Stimulated activated CD8-positive, alpha-beta memory T cell treated with anti-CD3 and anti-CD28 coated beads, Interleukin-12 subunit alpha, Interleukin-12 subunit beta, amount 100 ng/mL, for 4 hours (primary cell): Measurements from ENCODE around the gene TMEM184A.
A peak's percentile ranks its signal among the peaks of the same experiment; 100 is the strongest.

Experiments used
- DNase-seq: peaks from one replicate; pipeline ENCODE4 v3.0.0-alpha.2; 2020; ENCODE audit warnings: low read depth

TMEM184A gene

DNA sequence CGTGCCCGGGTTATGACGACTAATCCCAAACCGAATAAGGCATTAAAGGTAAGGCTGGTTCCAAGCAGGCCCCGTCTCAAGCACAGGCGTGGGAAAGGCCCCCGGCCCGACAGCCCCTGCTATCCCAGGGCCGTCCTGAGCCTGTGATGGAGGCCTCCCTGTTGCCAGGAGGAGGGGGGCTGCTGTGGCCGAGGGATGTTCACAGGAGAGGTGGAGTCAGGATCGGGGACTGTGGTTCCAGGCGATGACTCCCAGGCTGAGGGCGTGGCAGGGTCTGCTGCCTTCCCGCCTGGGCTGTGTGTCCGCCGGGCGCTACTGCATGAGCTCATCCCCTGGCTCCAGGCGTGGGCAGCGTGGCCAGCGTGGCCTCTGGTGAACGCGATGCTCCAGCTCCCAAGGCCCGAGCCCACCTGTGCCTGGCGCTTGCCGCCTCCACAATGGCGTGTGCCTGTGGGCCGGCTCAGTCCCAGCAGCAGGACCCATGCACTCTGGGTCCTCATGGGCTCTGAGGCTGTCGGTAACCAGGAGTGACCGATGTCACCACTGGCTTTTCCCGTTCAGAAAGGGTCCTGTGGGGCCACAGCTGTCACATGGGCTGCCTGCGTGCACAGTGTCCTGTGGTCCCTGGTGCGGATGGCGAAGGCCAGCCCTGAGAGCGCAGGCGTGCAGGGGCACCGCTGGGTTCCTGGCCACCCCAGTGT is 16.7 kb downstream of the TMEM184A start:
- DNase-seq = no peak

DNA sequence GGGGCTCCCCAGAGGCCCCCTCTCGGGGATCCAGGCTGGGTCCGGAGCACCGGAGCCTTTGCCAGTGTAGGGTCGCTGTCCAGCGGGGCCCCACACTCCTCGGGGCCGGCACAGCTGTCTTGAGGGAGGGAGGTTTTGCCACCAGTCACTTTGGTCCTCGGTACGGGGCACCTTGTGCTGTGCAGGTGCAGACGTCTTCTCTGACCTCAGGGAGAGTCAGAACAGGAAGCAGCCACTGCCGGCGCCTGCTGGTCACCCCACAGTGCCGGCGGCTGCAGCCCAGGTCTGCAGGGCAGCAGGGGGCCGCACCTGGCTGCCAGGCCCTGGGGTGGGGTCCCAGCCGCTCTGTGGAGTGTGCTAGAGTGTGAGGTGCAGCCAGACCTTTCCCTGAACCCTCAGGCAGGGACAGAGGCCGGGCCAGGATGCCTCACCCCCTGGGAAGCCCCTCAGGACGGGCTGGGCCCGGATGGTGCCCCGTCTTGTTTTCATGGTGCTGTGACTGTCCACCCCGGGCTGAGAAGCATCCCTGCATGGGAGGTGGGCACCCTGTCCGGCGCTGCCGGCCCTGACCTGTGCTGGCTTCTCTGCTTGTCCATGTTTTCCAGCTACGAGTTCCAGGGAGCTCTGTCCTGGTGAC is 17.3 kb downstream of the TMEM184A start:
- no peak for DNase-seq

DNA sequence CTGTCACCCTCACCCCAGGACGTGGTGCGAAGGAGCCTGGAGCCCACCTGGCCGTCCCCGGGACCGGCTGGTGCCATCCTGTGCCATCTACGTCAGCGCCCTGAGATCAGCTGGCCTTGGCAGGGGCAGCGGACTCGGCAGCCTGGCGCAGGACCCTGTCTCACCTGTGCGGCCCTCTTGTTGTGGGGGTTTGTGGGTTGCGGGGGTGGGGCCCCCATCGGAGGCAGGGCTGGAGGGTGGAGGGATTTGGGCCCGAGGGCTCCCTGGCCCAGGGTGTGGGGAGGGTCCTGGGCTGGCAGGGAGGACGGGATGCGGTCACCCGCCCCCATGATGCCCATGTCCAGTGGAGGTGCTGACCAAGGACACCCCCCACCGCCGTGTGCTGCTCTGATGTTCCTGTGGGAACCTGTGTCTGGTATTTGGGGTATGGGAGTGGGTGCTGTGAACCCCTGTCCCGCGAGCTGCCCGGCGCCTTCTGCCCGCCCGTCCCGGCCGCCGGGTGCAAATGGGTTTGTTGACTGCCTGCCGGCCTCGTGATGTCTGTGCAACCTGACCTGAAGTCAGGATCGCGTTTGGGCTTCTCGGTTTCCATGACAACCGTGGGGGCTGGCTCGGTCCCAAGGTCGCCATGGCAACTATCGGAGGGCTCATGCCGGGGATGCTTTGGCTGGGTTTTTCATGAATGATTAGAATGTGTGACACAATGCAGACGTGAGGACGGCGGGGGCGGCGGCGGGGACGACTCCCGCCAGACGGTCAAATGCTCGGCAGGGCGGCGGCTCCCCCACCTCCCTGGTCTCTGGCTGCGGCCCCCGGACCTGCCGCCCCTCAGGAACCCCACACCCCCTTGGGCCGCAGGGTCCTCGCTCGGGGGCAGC is 18.2 kb downstream of the TMEM184A start:
- no peak for DNase-seq

DNA sequence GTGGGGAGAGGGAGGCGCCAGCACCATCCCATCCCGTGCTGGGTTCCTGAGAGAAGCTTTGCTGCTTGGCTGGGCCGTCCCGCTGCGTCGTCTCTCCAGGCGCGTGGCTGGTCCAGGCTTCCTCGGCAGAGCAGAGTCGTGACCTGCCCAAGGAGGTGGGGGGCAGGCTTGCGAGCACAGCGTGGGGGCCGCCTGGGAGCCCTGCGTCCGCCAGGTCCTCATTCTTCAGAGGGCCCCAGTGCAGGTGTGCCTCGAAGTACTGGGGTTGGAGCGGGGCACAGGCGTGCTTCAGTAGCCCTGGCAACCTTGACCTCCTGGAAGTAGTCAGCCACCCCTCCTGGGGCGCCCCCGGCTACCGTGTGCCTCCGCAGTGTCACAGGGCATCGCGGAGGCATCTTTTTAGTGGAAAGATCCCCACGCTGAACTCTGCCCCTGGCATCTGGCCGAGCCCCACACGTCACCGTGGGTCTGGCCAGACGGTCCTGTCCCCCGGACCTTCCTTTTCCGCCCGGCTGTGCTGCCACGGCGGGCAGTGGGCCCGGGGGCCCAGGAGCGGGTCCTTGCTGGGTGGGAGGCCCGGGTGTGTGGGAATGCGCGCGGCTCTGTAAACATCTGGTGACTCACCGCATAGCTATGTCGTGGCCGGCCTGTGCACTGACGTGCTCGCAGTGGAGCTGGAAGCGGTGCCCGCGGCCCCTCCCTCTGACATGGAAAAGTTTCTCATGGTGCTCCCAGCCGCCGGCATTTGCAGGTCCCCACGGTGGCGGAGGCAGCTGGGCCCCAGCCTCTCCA is 19.1 kb downstream of the TMEM184A start:
- no peak for DNase-seq

DNA sequence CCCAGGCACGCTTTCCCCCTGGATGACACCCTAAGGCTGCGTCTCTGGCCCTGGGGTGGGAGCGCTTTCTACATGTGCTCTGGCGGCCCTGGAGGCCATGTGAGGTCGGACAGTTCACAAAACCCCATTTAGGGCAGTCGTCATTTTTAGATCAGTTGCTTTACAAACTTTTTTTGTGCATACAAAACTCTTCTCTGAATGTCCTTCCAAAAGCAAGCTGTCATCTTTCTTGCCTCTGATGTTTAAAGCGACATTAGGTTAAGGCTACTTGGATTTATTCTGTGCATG is 19.6 kb downstream of the TMEM184A start:
- no peak for DNase-seq

DNA sequence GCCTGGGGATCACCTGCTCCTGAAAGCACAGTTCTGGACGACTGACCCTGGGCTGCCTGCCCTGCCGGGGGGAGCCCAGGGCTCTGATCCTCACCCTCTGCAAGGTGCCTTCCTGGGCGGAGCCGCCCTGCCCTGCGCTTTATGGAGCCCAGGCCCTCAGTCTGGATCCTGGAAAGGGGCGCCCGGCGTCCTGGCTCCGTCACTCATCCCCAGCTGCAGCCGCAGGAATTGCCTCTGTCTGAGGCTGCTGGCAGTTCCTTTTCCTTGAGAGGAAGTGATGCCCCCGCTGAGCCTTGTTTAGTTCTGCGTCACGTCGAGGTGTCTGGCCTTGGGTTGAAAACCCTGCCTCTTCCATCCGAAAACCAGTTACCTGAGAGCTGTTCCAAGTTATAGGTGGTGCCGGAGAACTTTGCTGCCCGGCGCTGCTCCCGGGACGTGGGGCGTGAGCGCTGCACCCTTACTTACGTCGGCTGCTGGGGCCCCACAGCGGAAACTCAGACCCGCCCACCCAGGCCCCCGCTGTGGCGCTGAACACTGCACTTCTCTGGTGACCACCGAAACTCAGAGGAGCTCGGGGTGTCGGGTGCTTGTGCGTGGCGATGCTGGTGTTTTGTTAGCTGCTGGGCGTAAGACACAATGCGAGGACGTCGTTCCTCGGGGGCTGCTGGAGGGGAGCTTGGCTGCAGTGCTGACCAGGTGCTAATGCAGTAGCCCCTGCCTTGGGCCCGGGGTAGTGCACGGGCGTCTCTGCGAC is 20.1 kb downstream of the TMEM184A start:
- DNase-seq = no peak

DNA sequence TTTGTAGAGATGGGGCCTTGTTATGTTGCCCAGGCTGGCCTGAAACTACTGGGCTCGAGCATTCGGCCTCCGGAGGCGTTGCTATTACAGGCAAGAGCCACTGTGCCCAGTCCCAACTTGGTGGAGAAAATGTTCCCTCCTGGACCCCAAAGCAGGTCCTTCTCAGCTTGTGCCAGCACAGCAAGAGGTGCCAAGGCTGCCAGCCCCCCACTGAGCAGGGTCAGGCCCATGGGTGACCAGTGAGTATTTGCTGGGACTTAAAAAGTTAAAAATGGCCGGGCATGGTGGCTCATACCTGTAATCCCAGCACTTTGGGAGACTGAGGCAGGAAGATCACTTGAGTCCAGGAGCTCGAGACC is 20.9 kb downstream of the TMEM184A start:
- DNase-seq = no peak

DNA sequence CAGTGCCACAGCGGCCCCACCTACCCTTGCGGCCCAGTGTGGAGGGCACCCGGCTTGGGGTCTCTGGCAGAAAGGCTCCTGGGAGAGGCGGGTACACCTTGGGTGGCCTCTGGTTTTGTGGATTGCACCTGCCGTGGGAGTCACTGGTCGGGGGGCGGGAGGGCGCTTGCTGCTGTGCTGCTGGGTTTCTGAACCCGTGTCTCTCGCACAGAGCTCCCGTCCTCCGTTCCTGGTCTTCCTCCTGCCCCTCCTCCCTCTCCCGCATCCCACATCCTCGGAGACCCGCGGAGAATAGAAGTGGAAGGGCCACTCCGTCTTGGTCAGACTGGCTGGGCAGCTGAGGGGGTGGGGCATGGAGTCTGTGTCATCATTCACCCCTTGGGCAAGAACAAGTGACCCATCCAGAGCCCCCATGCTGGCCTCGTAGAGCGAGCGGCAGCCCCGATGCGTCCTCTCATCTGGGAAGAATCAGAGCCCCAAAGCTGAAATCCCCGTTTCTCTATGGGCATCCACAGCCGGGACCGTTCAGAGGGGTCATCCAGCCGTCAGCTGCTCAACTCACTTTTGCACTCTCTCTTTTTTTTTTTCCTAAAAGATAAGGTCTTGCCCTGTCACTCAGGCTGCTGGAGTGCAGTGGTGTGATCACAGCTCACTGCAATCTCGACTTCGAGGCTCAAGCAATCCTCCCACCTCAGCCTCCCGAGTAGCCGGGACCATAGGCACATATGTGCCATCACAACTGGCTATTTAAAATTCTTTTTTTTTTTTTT is 21.5 kb downstream of the TMEM184A start:
- no peak for DNase-seq

DNA sequence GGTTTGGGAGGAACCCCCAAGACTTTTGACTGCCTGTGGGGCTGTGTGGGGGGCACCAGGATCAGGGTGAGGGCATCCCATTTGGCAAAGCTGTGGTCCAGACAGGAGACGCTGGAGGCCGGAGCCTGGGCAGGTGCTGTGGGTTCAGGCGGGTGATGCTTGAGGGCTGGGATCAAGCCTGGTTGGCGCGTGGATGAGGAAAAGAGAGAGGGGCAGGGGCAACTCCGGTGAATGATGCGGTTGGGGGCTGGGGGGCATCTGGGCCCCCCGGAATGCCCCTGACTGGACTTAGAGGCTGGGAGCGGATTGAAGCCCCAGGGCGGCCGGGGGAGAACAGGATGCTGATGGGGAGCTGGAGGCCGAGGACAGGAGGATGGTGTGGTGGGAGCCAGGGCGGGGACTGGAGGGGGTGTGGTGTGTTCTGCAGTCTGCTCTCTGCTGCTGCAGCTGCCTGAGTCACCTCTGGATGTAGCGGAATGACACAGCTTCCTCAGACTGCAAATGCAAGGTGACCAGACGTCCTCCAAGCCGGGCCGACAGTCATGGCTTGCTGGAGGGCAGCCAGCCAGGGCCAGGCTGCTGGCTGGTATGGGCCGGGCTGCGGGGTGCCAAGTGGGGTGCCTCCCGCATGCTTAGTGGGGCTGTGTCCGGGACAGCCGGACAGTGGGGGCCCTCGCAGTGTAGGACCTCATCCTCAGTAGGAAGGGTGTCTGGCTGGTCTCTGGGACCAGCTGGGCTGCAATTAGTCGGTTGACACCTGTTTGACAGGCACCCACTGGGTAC is 22.3 kb downstream of the TMEM184A start:
- DNase-seq = no peak

DNA sequence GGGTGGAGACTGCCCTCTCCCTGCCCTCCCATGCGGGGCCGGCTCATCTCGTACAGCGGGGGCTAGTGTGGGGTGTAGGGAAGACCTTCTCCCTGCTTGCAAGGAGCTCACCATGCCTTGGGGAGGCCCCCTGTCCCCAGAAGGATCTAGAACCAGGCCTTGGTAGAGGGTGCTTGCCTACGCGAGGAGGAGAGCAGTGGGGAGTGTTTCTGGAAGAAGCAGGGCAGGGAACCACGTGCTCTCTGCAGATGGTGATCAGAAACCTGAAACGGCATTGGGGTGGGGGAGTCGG is 22.8 kb downstream of the TMEM184A start:
- DNase-seq = no peak

DNA sequence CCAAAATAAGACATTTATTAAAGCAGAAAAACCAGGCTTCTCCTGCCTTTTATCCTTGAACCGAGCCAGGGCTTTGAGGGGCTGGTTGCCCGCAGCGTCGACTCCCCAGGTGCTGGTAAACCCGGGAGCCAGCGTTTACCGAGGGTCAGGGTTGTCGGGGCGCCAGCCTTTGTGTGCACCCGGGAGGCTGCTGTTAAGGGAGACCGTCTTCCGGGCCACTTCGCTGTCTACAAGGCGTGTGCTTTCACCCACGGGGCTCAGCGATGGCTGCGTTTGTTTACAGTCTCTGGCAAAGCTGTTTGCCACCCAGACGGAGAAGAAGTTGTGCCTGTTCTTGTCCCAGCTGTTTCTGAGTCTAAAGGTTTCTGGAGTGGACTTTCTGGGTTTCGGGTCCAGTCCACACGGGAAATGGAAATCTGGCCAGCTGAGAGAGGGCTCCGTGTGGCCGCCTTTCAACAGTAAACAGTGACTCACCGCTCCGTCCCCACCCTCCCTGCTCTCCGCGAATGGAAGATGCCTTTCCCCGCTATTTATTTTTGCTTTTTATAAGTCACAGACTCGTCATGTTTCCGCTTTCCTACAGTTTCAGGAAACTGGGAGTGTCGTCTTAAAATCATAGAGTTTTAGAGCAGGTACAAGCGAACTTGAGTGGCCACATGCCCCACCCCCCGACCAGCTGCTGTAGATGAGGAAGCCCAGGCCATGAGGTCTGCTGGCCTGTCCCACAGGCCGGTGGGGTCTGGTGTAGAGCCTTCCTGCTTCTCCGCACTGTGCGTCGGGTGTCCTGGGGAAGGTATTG is 23.4 kb downstream of the TMEM184A start:
- DNase-seq = peak; percentile 39

DNA sequence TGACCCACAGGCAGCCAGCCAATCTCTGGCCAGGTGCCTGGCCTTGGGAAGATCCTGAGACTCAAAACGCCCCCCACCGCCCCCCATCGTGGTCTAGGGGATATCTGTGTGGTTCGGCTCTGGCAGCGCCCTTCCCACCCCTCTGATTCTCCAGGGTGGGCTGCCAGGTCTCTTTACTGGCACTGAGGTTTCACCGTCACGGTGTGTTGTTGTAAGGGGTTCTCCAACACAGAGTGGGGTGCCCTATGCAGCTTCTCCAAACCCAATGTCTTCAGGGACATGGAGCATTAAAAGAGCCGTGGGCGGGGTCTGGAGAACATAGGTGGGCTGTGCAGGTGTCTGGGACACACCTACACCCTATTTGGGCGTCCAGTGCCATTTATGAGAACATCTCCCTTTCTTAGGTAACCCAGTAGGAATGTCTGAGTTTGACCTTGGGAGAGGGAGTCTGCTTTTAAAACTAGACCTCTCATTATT is 24.0 kb downstream of the TMEM184A start:
- no peak for DNase-seq

DNA sequence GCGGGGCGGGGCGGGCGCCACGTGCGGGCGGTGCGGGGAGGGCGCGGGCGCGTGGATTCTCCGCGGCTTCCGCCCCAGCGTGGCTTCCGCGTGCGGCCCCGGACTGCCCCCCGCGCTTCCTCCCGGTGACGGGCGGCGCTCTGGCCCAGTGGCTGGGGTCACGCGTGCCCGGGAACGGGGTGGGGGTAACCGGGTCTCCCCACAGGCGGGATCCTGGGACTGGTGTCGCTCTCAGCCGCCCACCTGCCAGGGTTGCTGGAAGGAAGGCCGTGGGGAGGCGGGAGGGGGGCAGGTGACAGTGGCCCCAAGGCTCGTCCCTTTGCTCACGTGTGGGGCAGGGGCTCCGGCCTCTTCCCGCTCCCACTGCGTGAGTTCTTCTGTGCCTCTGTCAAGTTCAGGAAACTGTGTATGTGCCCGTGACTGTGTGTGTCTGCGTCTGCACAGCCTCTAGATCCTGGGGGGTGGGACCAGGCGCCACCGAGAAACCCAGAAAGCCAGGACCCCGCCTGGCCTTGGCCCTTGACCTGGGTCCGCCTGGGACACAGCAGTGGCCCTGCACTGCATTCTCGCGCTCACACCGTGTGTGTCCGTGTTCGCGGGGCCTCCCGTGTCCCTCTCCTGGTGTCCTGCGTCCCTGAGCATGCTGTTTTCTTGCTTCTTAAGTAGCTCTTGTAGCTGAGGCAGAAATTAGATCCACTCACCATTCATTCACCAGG is 24.6 kb downstream of the TMEM184A start:
- DNase-seq = no peak

DNA sequence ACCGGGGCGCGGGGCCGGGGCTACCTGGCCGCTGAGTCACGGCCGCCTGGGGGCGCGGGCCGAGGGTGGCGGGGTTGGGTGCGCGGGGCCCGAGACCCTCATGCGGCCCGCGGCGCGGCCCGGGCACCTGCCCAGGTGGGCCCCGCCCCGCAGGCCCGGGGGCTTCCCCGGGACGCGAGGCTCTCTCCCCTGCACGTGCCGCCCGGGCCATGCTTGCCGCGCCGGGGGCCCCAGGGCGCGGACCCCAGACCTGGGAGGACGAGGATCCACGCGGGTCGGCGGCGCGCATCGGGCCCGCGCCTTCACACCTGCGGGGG is 25.1 kb downstream of the TMEM184A start:
- DNase-seq = peak; percentile 43

DNA sequence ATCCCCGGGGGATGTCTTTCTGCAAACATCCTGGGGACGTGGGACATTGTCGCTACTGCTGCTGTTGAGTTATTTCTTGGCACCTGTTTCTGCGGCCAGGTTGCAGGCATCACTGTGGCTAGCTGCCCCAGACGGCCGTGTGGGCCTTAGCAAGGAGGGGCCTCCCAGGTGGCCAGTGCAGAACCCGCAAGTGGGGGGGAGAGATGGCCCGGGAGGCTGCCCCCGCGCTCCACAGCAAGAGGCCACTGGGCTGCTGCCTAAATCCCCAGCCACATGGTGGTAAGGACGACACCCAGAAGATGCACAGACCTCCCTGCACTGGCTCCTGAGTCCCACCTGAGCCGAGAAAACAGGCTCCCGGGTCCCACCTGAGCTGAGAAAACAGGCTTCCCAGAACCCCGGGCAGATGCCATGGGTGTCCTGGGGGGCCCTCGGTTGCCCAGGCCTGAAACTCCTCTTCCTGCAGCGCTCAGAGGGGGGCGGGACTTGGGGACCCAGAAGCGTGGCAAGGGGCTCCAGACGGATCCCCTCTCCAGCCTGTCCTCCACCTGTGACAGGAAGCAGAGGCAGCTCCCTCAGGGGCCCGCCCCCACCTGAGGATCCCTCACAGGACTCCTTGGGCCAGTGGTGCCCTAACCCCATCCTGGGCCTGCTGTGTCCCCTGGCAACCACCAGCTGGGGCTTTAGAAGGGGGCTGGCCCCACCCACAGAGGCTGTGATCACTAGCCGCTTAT is 26.5 kb downstream of the TMEM184A start:
- no peak for DNase-seq

DNA sequence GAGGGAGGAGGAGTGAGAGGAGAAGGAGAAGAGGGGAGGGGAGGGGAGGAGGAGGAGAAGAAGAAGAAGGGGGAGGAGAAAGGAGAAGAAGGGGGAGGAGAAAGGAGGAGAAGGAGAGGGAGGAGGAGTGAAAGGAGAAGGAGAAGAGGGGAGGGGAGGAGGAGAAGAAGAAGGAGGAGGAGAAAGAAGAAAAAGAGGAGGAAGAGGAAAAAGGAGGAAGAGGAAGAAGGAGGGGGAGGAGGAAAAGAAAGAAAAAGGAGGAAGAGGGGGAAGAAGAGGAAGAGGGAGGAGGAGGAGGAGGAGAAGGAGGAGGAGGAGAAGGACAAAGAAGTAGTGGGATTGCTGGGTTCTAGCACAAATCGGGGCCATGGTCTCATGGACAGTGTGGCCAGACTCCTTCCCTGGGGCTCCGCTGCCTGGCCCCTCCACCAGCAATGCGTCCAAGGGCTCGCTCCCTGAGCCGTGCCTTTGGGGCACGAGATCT is 29.7 kb downstream of the TMEM184A start:
- DNase-seq = no peak

DNA sequence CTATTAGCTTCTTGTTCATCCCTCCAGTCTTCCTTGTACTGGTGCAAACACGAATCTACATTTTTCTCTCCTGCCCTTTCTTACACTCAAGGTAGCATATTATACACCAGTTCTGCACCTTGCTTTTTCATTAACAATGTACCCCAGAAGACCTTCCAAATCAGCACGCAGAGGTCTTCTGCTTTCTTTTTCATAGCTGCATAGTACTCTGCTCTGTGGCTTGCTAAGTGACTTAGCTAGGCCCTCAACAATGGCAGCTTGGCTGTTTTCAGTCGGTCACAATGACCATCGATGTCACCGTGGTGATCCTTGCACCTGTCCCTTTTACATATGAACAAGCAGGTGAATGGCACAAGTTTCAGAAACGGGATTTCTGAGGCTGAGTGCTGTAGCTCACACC is 30.6 kb downstream of the TMEM184A start:
- no peak for DNase-seq

DNA sequence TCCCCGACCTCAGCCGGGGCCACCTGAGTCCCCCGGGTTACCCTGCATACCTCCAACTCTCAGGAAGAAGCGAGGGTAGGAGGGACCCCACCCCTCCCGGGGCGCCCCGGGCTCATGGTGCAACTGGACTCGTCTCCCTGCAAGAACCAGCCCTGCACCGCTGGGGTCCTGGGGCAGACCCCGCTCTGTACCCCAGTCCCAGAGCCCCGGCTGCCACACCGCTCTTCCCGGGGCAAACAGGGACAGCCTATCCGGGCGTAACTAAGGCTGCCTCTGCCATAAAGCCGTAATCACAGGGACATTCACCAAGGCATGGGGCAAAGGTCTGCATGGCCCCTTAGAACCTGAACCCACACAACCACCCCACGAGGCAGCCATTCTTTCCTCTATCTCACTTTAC is 32.2 kb downstream of the TMEM184A start:
- DNase-seq = no peak
